Heart left ventricle (tissue), 16 donors: Measurements from ENCODE around the gene KCNMA1. TPM values are rescaled to one million over a fixed set of nuclear protein-coding genes. Genes with fewer than 3 reads are reported as not detected.

Experiments used
- ATAC-seq, 4 donors: fragments of 200-7000 bp; cut with Tn5 transposase; one replicate each; pipeline ENCODE4 v1.9.1; 2020 to 2022; ENCODE audit warnings: moderate library complexity in 4 of 4, mild to moderate bottlenecking in 3 of 4, moderate number of reproducible peaks in 1 of 4
- DNase-seq, 5 donors: peaks; one replicate each; pipeline ENCODE4 v3.0.0-alpha.2; 2020
- H3K27ac ChIP-seq, 12 donors: fragments of 200-600 bp; sonication (generic) in 4 of 12; one replicate each; pipeline versions ENCODE4 v1.5.0 to v1.8.0; 2016 to 2022; ENCODE audit warnings: mild to moderate bottlenecking in 2 of 12
- H3K27me3 ChIP-seq, 9 donors: fragments of 200-600 bp; sonication (generic) in 2 of 9; one replicate each; pipeline versions ENCODE4 v1.5.1 to v1.8.0; 2016 to 2022; ENCODE audit warnings: mild to moderate bottlenecking in 3 of 9
- H3K36me3 ChIP-seq, 9 donors: fragments of 200-600 bp; sonication (generic) in 2 of 9; one replicate each; pipeline versions ENCODE4 v1.5.0 to v1.8.0; 2018 to 2022; ENCODE audit warnings: mild to moderate bottlenecking in 2 of 9
- H3K4me1 ChIP-seq, 12 donors: fragments of 200-600 bp; sonication (generic) in 4 of 12; one replicate each; pipeline versions ENCODE4 v1.5.0 to v1.8.0; 2016 to 2022; ENCODE audit warnings: mild to moderate bottlenecking in 3 of 12
- H3K4me3 ChIP-seq, 12 donors: fragments of 200-600 bp; sonication (generic) in 4 of 12; one replicate each; pipeline versions ENCODE4 v1.5.0 to v1.8.0; 2017 to 2022; ENCODE audit warnings: mild to moderate bottlenecking in 9 of 12, moderate library complexity in 4 of 12
- H3K9me3 ChIP-seq, 12 donors: fragments of 200-600 bp; sonication (generic) in 4 of 12; one replicate each; pipeline versions ENCODE4 v1.5.0 to v1.8.0; 2016 to 2022; ENCODE audit warnings: mild to moderate bottlenecking in 1 of 12
- CTCF ChIP-seq, 12 donors: fragments of 200-600 bp; sonication (generic) in 4 of 12; IDR thresholded peaks; one replicate each; pipeline versions ENCODE4 v1.5.0 to v1.8.0; 2018 to 2022; ENCODE audit warnings: antibody characterized with exemption in 12 of 12, mild to moderate bottlenecking in 5 of 12
- POLR2A ChIP-seq, 2 donors: fragments of 450-650 bp; IDR thresholded peaks; one replicate each; pipeline ENCODE4 v1.6.1; 2017; ENCODE audit warnings: antibody characterized with exemption in 2 of 2, mild to moderate bottlenecking in 2 of 2, moderate library complexity in 2 of 2
- WGBS, 4 donors: extraction: QIAGEN DNeasy Blood & Tissue Kit in 2 of 4; methylation state at CpG; one replicate each; pipeline versions ENCODE4 v1.1.5 to v1.1.7; 2013 to 2018; 5-methylcytosine and 5-hydroxymethylcytosine counted together
- intact Hi-C, 10 donors: fragments of 100-400 bp; cut with DNase I; formaldehyde crosslinking; loops; one replicate each; pipeline versions ENCODE4 v1.11.1 to v1.14.2; 2022
- polyA plus RNA-seq, 2 donors: library from polyadenylated mRNA; stranded (reverse); fragments of 200-250 nt; gene quantifications; one replicate each; pipeline ENCODE4 v1.2.3, GENCODE V29; 2013
- total RNA-seq, 9 donors: library from RNA; depleted of rRNA in 2 of 9; stranded (reverse); fragments of >200 nt in 2 of 9; fragmentation: NEBNext Ultra II Directional in 3 of 9; extraction: Animal tissue kit (Norgen Biotek cat#: 25700) in 3 of 9; gene quantifications; one replicate each; pipeline versions ENCODE4 v1.1.0 to v1.2.4, GENCODE V29; 2016 to 2023
- donor health status: ischemic (EF 13 %, LVEDD 7.1; RV severe dilation, severe dysfunction).
- donor health status: healthy with polysubstance abuse.
- donor health status: DM: no; HTN: yes; CAD: no.
- donor health status: DM: no; HTN: no; CAD: no.
- donor health status: ischemic (EF 25% LVEDD 6.9; RV normal size, moderate dysfunction).
- donor health status: ischemic (EF 25% LVEDD 5.7; RV mildly dilated, moderate dysfunction).
- donor health status: healthy.
- donor health status: DM: yes; HTN: yes; CAD: no.
- donor health status: ischemic (EF 35%, LVEDD 5.7; RV mildly dilated, moderate dysfunction).
- donor health status: nonischemic (EF 11% LVEDD 7.7; RV severe dilation, severe dysfunction).
- donor health status: DM: yes; HTN: yes; CAD: no.
- donor health status: PGD.
- donor health status: ischemic (EF 29% LVEDD 5.4; RV normal size, mild dysfunction).
- donor health status: nonischemic (EF 23%, LVEDD 6.1; RV moderate dilation, normal function).

Gene KCNMA1
- total and polyA plus RNA-seq, 11 donors = 0.39 to 8.7 (median 1.7) TPM

GRCh38 chr10:77318739-77319138, 318.9 kb downstream of the KCNMA1 start:
- Histone ChIP-seq H3K9me3 (peaks cover 0 to 6% (median 0%) of the 10 kb centered on the region in 12 donors), H3K4me3 (no peak overlapping the region), H3K27me3 (peaks cover 0 to 24% (median 0%) of the 10 kb centered on the region in 9 donors), H3K27ac (peak overlapping the region in 1 of 12 donors; percentile 5), H3K36me3 (no peaks in the 10 kb centered on the region), H3K4me1 (no peaks in the 10 kb centered on the region)
- intact Hi-C loops = no loop called here
- WGBS, 4 donors = 83 to 88% (median 86%) methylated on average over 3 of the region's 3 CpGs
- TF ChIP-seq CTCF (IDR thresholded peaks at IDR 0.05) = no peak
- no peak for TF ChIP-seq POLR2A (IDR thresholded peaks at IDR 0.05)
- DNase-seq (no peak), ATAC-seq (no peak)

GRCh38 chr10:77317221-77317620, 320.4 kb downstream of the KCNMA1 start:
- H3K4me3 ChIP-seq = no peak overlapping the region
- 58 to 73% (median 65%) methylated on average over 5 of the region's 5 CpGs for WGBS, 4 donors
- no peaks in the 10 kb centered on the region for H3K4me1 ChIP-seq
- H3K27ac ChIP-seq = no peak overlapping the region
- intact Hi-C loops = no loop called here
- peaks cover 0 to 30% (median 0%) of the 10 kb centered on the region in 9 donors for H3K27me3 ChIP-seq
- H3K36me3 ChIP-seq = no peaks in the 10 kb centered on the region
- DNase-seq = no peak
- peaks cover 0 to 6% (median 0%) of the 10 kb centered on the region in 12 donors for H3K9me3 ChIP-seq
- ATAC-seq = no peak
- TF ChIP-seq CTCF (IDR thresholded peaks at IDR 0.05) = no peak
- no peak for TF ChIP-seq POLR2A (IDR thresholded peaks at IDR 0.05)

- intact Hi-C loops = no loop called here
- Histone ChIP-seq H3K27ac (peak overlapping the region in 1 of 12 donors; percentile 19), H3K27me3 (peaks cover 0 to 38% (median 0%) of the 10 kb centered on the region in 9 donors), H3K9me3 (no peaks in the 10 kb centered on the region), H3K4me3 (no peak overlapping the region), H3K4me1 (no peaks in the 10 kb centered on the region), H3K36me3 (no peaks in the 10 kb centered on the region)
- no peak for TF ChIP-seq POLR2A (IDR thresholded peaks at IDR 0.05)
- TF ChIP-seq CTCF (IDR thresholded peaks at IDR 0.05) = no peak
- 84 to 88% (median 86%) methylated on average over 1 of the region's 1 CpG for WGBS, 4 donors
- ATAC-seq (no peak), DNase-seq (no peak)
These were observed 322.0 kb downstream of the KCNMA1 start for GRCh38 chr10:77315496-77316129.

- TF ChIP-seq POLR2A (IDR thresholded peaks at IDR 0.05) (no peak), CTCF (IDR thresholded peaks at IDR 0.05) (no peak)
- no peak for DNase-seq
- no peak overlapping the region for H3K4me3 ChIP-seq
- intact Hi-C loops = no loop called here
- peak overlapping the region in 1 of 12 donors; percentile 68 for H3K27ac ChIP-seq
- no peaks in the 10 kb centered on the region for H3K9me3 ChIP-seq
- no peak for ATAC-seq
- H3K27me3 ChIP-seq = peaks cover 0 to 47% (median 0%) of the 10 kb centered on the region in 9 donors
- 78 to 82% (median 79%) methylated on average over 13 of the region's 13 CpGs for WGBS, 4 donors
- no peaks in the 10 kb centered on the region for H3K36me3 ChIP-seq
- H3K4me1 ChIP-seq = no peaks in the 10 kb centered on the region
These were observed 324.4 kb downstream of the KCNMA1 start for GRCh38 chr10:77313066-77313750.
